ENCODE data around the gene TRMT1.

GRCh38 chr19:13078897-13079541 is 37.5 kb downstream of the TRMT1 start:
- TF ChIP-seq REST (IDR thresholded peaks at IDR 0.05; ENCODE audit: unreplicated experiment) (no peak), CTCF (conservative IDR thresholded peaks at IDR 0.05; ENCODE audit: low read depth in 2 of 2) (no peak), POLR2AphosphoS5 (IDR thresholded peaks at IDR 0.05; ENCODE audit: low read depth) (no peak), EZH2phosphoT487 (IDR thresholded peaks at IDR 0.05; ENCODE audit: unreplicated experiment) (no peak), NANOG (IDR thresholded peaks at IDR 0.05; ENCODE audit: borderline replicate concordance) (no peak), CREB1 (CRISPR knock-in tag; IDR thresholded peaks at IDR 0.05; ENCODE audit: low read depth) (no peak)

Measured in GM23338 (cell line).